Measurements from ENCODE around the gene PDZD2. TPM values are rescaled to one million over a fixed set of nuclear protein-coding genes. Genes with fewer than 3 reads are reported as not detected.

The PDZD2 gene
- total RNA-seq, 1 donor = 0.52 TPM

DNA sequence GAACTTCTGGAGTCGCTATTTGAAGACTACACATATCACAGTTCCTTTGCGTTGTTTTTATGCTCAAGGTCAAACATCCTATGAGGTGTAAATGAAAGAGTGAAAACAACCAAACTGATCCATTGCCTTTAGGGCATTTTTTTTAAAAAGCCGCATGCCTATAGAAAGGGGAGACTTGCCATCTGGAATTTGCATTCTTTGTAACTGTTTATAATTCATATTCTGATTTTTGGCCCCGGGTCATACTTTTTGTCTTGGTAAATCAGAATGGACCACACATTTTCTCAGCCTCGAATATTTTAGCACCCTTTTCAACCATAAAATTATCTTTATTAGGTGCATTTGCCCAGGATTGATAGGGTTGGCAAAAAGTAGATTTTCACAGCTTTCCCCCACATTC is 347.2 kb downstream of the PDZD2 start:
- Histone ChIP-seq H3K4me3 (ENCODE audit: low read length) (no peak overlapping the region), H3K4me1 (ENCODE audit: insufficient read depth, low read length) (no peaks in the 10 kb centered on the region), H3K9me3 (ENCODE audit: low read depth, low read length) (no peaks in the 10 kb centered on the region)

DNA sequence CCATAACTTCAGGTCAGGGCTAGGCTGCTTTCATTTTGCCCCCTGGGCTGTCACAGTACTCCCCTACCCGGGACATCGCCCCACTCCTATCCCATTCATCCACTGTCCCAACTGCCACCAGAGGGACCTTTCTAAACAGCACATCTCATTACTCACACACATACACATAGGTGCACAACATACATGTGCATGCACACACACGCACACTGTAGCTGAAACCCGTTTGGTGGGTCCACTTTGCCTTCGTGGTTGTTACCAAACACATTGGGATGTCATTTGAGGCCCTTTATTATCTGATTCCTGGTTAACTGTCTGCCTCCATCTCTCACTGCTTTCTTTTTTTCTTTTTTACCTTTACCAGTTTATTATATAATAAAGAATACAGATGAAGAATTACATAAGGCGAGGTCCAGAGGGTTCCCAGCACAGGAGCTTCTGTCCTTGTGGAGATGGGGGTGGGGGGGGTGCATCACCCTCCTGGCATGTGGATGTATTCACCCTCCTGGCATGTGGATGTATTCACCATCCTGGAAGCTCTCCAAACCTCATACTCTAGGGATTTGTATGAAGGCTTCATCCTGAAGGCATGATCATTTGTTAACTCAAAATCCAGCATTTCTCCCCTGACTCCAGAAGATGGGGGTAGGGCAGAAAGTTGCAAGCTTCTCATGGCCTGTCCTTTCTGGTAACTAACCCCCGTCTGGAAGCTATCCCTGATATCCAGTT is 349.2 kb downstream of the PDZD2 start:
- H3K9me3 ChIP-seq (ENCODE audit: low read depth, low read length) = no peaks in the 10 kb centered on the region
- H3K4me3 ChIP-seq (ENCODE audit: low read length) = no peak overlapping the region
- no peaks in the 10 kb centered on the region for H3K4me1 ChIP-seq (ENCODE audit: insufficient read depth, low read length)
- H3K27me3 ChIP-seq (ENCODE audit: insufficient read depth, low read length) = no peaks in the 10 kb centered on the region

More for the DNA sequence above, 347.2 kb downstream of the PDZD2 start:
- no peaks in the 10 kb centered on the region for H3K27me3 ChIP-seq (ENCODE audit: insufficient read depth, low read length)

DNA sequence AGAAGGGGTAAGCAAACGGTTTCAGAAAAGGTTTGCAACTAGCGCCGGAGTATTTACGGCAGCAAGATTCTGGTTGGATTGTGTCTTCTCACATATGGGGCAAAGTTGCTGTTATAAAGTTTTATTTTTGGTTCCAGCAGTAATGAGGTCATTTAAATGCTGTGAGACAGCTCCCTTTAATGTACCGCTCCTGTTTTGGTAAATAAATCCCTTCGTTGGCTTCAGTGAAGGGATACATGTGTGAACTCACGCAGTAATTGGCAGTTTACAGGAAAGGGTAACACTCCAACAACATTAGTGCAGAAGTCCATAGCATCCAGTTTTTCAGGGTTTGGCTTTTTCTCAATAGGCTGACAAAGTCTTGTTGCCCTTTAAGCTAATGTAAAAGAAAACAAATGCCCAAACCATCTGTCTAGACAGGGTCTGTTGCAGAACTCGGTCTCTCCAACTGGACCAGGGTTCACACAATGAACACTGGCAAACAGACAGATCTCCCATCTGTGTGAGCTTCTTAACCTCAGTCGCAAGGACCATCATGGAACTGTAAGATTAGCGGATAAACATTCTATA is 351.2 kb downstream of the PDZD2 start:
- H3K27me3 ChIP-seq (ENCODE audit: insufficient read depth, low read length) = no peaks in the 10 kb centered on the region
- no peak overlapping the region for H3K4me3 ChIP-seq (ENCODE audit: low read length)
- no peaks in the 10 kb centered on the region for H3K9me3 ChIP-seq (ENCODE audit: low read depth, low read length)
- H3K4me1 ChIP-seq (ENCODE audit: insufficient read depth, low read length) = no peaks in the 10 kb centered on the region

DNA sequence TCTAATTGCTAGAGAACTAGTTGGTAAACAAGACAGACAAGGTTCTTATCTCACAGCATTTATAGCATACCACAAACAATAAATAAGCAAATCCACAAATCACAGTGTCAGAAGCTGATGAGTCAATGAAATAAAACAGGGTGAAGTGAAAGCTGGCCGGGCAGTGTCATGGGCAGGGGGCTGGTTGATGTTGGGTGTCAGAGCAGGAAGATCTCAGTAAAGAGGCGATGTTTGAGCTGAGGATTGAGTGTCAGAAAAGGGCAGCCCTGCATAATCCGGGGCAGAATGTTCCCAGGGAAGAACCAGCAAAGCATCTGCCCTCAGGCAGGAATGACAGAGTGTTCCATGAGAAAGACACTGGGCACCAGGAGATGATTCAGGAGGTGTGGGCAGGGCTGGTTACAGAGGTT is 351.8 kb downstream of the PDZD2 start:
- no peak overlapping the region for H3K4me3 ChIP-seq (ENCODE audit: low read length)
- H3K27me3 ChIP-seq (ENCODE audit: insufficient read depth, low read length) = no peaks in the 10 kb centered on the region
- no peaks in the 10 kb centered on the region for H3K9me3 ChIP-seq (ENCODE audit: low read depth, low read length)
- no peaks in the 10 kb centered on the region for H3K4me1 ChIP-seq (ENCODE audit: insufficient read depth, low read length)

DNA sequence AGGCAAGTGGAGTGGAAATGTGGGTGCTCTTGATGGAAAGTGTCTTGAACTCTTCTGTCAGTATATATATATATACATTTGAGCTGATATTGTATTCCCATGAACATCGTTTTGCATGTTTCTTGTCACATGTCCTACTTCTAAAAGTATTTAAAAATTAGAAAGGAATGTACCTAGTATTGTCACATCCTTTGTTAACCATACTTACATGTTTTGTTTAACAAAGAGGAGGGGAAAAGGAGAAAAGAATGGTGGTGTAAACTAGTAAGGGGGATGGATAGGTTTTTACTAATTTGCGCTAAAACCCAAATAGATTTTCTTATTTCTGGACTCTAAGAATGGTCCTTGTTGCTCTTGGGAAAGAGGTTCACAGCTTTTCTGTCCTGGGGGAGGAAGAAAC is 353.4 kb downstream of the PDZD2 start:
- no peaks in the 10 kb centered on the region for H3K27me3 ChIP-seq (ENCODE audit: insufficient read depth, low read length)
- no peaks in the 10 kb centered on the region for H3K9me3 ChIP-seq (ENCODE audit: low read depth, low read length)
- H3K4me1 ChIP-seq (ENCODE audit: insufficient read depth, low read length) = no peaks in the 10 kb centered on the region
- H3K4me3 ChIP-seq (ENCODE audit: low read length) = no peak overlapping the region

DNA sequence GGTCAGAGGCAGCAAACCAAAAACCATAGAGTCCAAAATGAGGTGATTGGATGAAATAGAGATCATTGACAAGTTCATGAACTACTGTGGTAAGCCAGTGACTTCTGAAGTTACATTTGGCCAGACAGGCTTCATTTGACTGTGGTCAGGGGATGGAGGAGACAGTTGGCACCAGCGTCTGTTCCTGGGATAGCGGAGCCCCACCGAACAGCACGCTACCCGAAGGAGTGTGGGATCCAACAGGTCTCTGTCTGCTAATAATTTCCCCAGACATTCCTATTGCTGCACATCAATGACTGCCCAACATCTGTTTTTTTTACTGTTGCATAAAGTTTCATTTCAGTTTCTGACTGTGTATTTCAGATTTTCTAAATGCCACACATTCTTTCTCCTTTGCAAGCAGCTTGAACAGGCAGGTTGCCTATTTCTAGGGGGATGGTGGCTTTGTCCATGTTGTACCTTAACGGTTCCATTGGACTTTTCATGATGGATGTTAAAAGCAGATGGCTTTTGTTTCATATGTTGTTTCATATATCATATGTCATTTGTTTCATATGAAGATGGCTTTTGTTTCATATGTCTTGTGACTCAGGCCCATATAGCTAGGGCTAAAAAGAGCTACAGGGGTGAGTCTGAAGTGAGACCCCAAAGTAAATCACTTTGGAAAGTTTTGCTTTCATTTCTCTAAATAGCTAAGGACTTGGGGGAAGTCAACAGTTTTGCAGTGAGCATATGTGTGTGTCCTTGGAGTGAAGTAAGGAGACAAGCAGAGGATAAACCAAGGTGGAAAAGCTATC is 354.4 kb downstream of the PDZD2 start:
- Histone ChIP-seq H3K4me1 (ENCODE audit: insufficient read depth, low read length) (no peaks in the 10 kb centered on the region), H3K27me3 (ENCODE audit: insufficient read depth, low read length) (no peaks in the 10 kb centered on the region), H3K9me3 (ENCODE audit: low read depth, low read length) (no peaks in the 10 kb centered on the region), H3K4me3 (ENCODE audit: low read length) (no peak overlapping the region)

DNA sequence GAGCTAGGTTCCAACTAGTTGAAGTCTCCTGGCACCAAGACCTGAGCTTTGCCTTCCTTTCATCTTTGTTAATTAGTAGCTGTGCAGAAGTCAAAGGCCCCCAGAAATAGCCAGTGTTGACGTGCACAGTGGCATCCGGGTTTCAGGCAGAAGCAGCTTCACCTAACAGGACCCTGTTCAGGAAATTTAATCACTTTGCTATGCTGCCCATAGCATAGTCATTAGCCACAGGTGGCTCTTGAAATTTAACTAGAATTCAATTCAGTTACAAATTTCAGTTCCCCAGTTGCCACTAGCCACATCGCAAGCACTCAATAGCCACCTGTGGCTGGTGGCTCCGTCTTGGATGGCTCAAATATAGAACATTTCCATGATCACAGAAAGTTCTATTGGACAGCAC is 356.1 kb downstream of the PDZD2 start:
- Histone ChIP-seq H3K9me3 (ENCODE audit: low read depth, low read length) (no peaks in the 10 kb centered on the region), H3K27me3 (ENCODE audit: insufficient read depth, low read length) (no peaks in the 10 kb centered on the region), H3K4me1 (ENCODE audit: insufficient read depth, low read length) (no peaks in the 10 kb centered on the region), H3K4me3 (ENCODE audit: low read length) (no peak overlapping the region)

DNA sequence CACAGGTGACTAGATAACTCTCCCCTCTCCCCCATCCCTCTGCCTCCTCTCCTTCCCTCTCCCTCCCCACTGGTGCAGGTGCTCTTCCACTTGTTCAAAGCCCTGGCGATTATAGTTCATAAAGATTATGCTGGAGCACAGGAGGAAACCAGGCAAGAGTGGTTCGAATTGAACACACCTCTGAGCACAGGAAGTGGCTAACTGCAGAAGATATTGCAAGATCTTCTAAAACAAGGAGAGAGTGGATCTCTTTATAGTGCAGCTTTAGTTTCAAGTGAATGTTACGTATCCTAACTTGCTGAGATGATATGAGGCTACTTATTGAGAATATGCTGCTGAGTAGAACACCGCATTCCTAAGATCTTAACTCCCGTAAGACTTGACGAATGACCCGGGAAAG is 356.8 kb downstream of the PDZD2 start:
- H3K4me3 ChIP-seq (ENCODE audit: low read length) = no peak overlapping the region
- no peaks in the 10 kb centered on the region for H3K4me1 ChIP-seq (ENCODE audit: insufficient read depth, low read length)
- no peaks in the 10 kb centered on the region for H3K9me3 ChIP-seq (ENCODE audit: low read depth, low read length)
- H3K27me3 ChIP-seq (ENCODE audit: insufficient read depth, low read length) = no peaks in the 10 kb centered on the region

DNA sequence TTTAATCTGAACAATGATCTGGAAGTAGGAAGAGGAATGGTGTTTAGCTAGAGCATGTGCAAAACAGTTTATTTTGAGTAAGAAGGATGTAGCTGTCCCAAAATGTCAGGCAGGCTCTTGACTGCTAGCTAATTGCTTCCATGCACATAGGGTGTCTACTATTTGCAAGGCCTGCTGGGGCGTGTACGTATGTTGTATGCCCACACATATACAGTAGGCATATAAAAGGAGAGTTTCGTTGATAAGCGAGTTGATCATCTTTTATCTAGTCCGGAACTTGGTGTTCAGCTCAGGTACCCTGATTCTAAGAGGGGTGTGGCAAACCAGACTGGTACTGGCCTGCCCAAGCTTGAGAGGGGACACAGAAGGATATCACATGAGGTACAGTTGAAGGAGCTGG is 358.0 kb downstream of the PDZD2 start:
- Histone ChIP-seq H3K9me3 (ENCODE audit: low read depth, low read length) (no peaks in the 10 kb centered on the region), H3K27me3 (ENCODE audit: insufficient read depth, low read length) (no peaks in the 10 kb centered on the region), H3K4me1 (ENCODE audit: insufficient read depth, low read length) (no peaks in the 10 kb centered on the region), H3K4me3 (ENCODE audit: low read length) (no peak overlapping the region)

DNA sequence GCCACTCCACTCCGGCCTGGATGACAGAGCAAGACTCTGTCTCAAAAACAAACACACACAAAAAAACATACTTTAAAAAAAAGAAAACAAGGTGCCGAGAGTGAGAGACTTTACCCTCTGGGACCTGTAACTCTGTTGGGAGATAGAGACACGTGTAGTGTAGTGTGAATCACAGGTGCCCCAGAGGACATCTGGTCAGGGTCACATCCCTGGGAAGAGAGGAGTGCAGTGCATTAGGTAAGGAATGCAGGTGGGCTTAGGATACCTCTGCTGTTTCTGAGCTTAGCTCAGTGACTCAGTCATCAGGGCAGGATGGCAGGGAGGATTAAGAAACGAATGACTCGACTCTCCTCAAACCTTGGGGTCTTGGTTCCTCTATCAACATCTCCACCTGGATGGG is 360.5 kb downstream of the PDZD2 start:
- no peaks in the 10 kb centered on the region for H3K4me1 ChIP-seq (ENCODE audit: insufficient read depth, low read length)
- H3K9me3 ChIP-seq (ENCODE audit: low read depth, low read length) = no peaks in the 10 kb centered on the region
- H3K4me3 ChIP-seq (ENCODE audit: low read length) = no peak overlapping the region
- H3K27me3 ChIP-seq (ENCODE audit: insufficient read depth, low read length) = no peaks in the 10 kb centered on the region

DNA sequence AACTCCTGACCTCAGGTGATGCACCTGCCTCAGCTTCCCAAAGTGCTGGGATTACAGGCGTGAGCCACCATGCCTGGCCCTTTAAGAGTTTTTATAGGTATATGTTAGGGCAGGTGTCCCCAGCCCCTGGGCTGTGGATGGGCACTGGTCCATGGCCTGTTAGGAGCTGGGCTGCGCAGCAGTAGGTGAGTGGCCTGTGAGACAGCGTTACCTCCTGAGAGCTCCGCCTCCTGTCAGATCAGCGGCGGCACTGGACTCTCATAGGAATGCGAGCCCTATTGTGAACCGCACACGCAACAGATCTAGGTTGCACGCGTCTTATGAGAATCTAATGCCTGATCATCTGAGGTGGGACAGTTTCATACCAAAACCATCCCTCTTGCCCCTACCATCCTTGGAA is 361.8 kb downstream of the PDZD2 start:
- Histone ChIP-seq H3K4me1 (ENCODE audit: insufficient read depth, low read length) (no peaks in the 10 kb centered on the region), H3K27me3 (ENCODE audit: insufficient read depth, low read length) (no peaks in the 10 kb centered on the region), H3K4me3 (ENCODE audit: low read length) (no peak overlapping the region), H3K9me3 (ENCODE audit: low read depth, low read length) (no peaks in the 10 kb centered on the region)

DNA sequence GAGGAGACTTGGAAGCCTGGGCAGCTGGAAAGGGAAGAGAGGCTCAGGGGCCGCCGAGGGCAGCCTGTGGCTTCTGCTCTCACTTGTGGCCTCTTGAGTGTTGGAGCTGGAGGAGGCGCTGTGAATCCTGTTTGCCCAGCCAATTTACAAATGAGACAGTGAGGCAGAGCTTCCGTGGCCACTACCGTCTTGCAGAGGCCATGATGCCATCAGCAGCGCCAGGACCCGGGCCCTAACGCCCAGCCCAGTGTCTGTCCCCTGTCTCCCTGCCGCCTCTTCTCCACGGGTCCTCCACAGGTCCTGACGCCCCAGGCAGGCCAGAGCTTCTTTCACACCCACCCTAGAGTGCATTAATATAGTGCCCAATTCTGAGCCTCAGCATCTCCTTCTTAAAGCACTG is 362.4 kb downstream of the PDZD2 start:
- Histone ChIP-seq H3K9me3 (ENCODE audit: low read depth, low read length) (no peaks in the 10 kb centered on the region), H3K4me3 (ENCODE audit: low read length) (no peak overlapping the region), H3K27me3 (ENCODE audit: insufficient read depth, low read length) (no peaks in the 10 kb centered on the region), H3K4me1 (ENCODE audit: insufficient read depth, low read length) (no peaks in the 10 kb centered on the region)

DNA sequence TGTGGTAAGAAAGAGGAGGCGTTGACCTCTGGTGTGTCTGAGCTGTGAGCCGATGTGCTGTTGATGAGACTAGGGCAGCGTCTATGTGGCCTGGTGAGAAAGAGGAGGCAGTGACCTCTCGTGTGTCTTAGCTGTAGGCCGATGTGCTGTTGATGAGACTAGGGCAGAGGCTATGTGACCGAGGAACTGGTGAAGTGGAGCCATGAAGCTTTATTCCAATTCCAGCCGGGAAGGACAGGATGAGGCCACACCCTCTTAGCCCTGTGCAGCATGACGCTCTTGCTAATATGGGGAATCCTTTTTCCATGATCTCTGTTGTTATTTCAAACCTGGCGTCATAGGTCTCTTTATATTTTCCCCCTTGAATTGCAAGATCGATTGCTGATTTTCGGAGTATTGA is 362.8 kb downstream of the PDZD2 start:
- Histone ChIP-seq H3K9me3 (ENCODE audit: low read depth, low read length) (no peaks in the 10 kb centered on the region), H3K27me3 (ENCODE audit: insufficient read depth, low read length) (no peaks in the 10 kb centered on the region), H3K4me3 (ENCODE audit: low read length) (no peak overlapping the region), H3K4me1 (ENCODE audit: insufficient read depth, low read length) (no peaks in the 10 kb centered on the region)

DNA sequence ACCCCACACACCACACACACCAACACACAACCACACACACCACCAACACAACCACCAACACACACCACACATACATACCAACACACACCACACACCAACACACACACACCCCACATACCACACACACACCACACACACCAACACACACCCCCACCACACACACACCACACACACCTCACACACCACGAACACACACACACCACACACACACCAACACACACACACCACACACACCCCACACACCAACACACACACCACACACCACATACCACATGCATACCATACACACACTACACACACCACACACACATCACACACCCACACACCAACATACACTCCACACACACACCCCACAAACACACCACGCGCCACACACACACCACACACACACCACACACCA is 363.8 kb downstream of the PDZD2 start:
- Histone ChIP-seq H3K27me3 (ENCODE audit: insufficient read depth, low read length) (no peaks in the 10 kb centered on the region), H3K4me1 (ENCODE audit: insufficient read depth, low read length) (no peaks in the 10 kb centered on the region), H3K4me3 (ENCODE audit: low read length) (no peak overlapping the region), H3K9me3 (ENCODE audit: low read depth, low read length) (no peaks in the 10 kb centered on the region)

DNA sequence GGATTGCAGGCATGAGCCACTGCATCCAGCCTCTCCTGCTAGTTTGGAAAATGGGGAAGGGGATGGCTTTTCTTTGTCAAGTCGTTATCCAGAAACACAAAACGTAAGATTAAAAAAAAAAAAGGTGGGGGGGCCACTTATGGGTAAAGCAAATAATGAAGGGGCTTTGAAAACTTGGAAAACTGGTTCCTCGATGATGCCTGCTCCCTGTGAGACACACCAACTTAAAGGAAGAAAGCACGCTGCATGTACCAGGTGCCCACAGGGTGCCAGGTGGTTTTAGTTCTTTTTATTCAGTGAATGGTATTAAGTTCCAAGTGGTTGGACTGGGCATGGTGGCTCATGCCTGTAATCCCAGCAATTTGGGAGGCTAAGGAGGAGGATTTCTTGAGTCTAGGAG is 365.1 kb downstream of the PDZD2 start:
- Histone ChIP-seq H3K9me3 (ENCODE audit: low read depth, low read length) (no peaks in the 10 kb centered on the region), H3K4me1 (ENCODE audit: insufficient read depth, low read length) (no peaks in the 10 kb centered on the region), H3K27me3 (ENCODE audit: insufficient read depth, low read length) (no peaks in the 10 kb centered on the region), H3K4me3 (ENCODE audit: low read length) (no peak overlapping the region)
